GM21723 (cell line): Measurements from ENCODE around the gene MAPK14.

Experiments
- ATAC-seq: cut with Tn5 transposase; IDR thresholded peaks from one replicate; pipeline ENCODE4 v1.9.1; 2021; ENCODE audit warnings: mild to moderate bottlenecking, moderate library complexity; ENCODE audit not compliant: unreplicated experiment

MAPK14 gene

GRCh38 chr6:36132246-36132895, 104.8 kb downstream of the MAPK14 start:
- no peak for ATAC-seq

GRCh38 chr6:36133148-36133547, 105.5 kb downstream of the MAPK14 start:
- ATAC-seq, result no peak

- ATAC-seq, result no peak
These were observed 106.3 kb downstream of the MAPK14 start for GRCh38 chr6:36133912-36134311.

GRCh38 chr6:36135053-36135731, 107.6 kb downstream of the MAPK14 start:
- no peak for ATAC-seq

- no peak for ATAC-seq
These were observed 108.4 kb downstream of the MAPK14 start for GRCh38 chr6:36136034-36136433.

- no peak for ATAC-seq
These were observed 108.9 kb downstream of the MAPK14 start for GRCh38 chr6:36136551-36136950.

- no peak for ATAC-seq
These were observed 111.1 kb downstream of the MAPK14 start for GRCh38 chr6:36138667-36139066.

GRCh38 chr6:36139431-36139830, 111.8 kb downstream of the MAPK14 start:
- ATAC-seq, result no peak

- ATAC-seq, result no peak
These were observed 112.5 kb downstream of the MAPK14 start for GRCh38 chr6:36139991-36140710.

GRCh38 chr6:36141091-36141490, 113.5 kb downstream of the MAPK14 start:
- no peak for ATAC-seq

- ATAC-seq, result no peak
These were observed 114.4 kb downstream of the MAPK14 start for GRCh38 chr6:36141961-36142360.

- ATAC-seq, result no peak
These were observed 115.6 kb downstream of the MAPK14 start for GRCh38 chr6:36142971-36143838.

GRCh38 chr6:36145495-36145894, 117.9 kb downstream of the MAPK14 start:
- ATAC-seq, result no peak

- no peak for ATAC-seq
These were observed 119.7 kb downstream of the MAPK14 start for GRCh38 chr6:36147294-36147693.

GRCh38 chr6:36149476-36149875, 121.9 kb downstream of the MAPK14 start:
- no peak for ATAC-seq

- no peak for ATAC-seq
These were observed 122.7 kb downstream of the MAPK14 start for GRCh38 chr6:36150283-36150682.

GRCh38 chr6:36154286-36154685, 126.7 kb downstream of the MAPK14 start:
- ATAC-seq, result no peak

- ATAC-seq, result no peak
These were observed 128.1 kb downstream of the MAPK14 start for GRCh38 chr6:36155662-36156061.

GRCh38 chr6:36160147-36160760, 132.6 kb downstream of the MAPK14 start:
- no peak for ATAC-seq
